Astrocyte of the spinal cord (primary cell): ENCODE data around the gene ATRNL1.
"Not testable (repeated sequence)": the region's sequence is repeated elsewhere in the genome, so short reads cannot be mapped to it uniquely, and the experiment has no call there.

ENCODE experiments used
- DNase-seq: peaks from one replicate; pipeline ENCODE4 v3.0.0; 2011; ENCODE audit warnings: low read depth, low spot score
- H3K4me3 ChIP-seq: 2 replicates; pipeline ENCODE4 v1.5.1; 2011; ENCODE audit warnings: low read depth, mild to moderate bottlenecking, low read length, moderate library complexity
- CTCF ChIP-seq: IDR thresholded peaks from 2 replicates; pipeline ENCODE4 v1.5.1; 2012; ENCODE audit warnings: low read depth, mild to moderate bottlenecking, low read length, inconsistent platforms
- in situ Hi-C: cut with HindIII; loops from 2 replicates; pipeline ENCODE4 v1.10.0; 2017; ENCODE audit warnings: low sequenced_read_pairs

The ATRNL1 gene

GRCh38 chr10:115219203-115219602 lies 126.0 kb downstream of the ATRNL1 start:
- TF ChIP-seq CTCF: no peak
- in situ Hi-C loops: no loop called here
- no peak overlapping the region for H3K4me3 ChIP-seq
- DNase-seq: no peak

GRCh38 chr10:115222039-115222438 lies 128.9 kb downstream of the ATRNL1 start:
- H3K4me3 ChIP-seq: no peak overlapping the region
- in situ Hi-C loops: no loop called here
- no peak for DNase-seq
- no peak for TF ChIP-seq CTCF

- H3K4me3 ChIP-seq: no peak overlapping the region
- in situ Hi-C loops: no loop called here
- DNase-seq: no peak
- TF ChIP-seq CTCF: no peak
These were observed 146.6 kb downstream of the ATRNL1 start for GRCh38 chr10:115239761-115240160.

GRCh38 chr10:115250784-115251183 lies 157.6 kb downstream of the ATRNL1 start:
- no peak for DNase-seq
- TF ChIP-seq CTCF: no peak
- in situ Hi-C loops: no loop called here

GRCh38 chr10:115253765-115254164 lies 160.6 kb downstream of the ATRNL1 start:
- in situ Hi-C loops, H3K4me3 ChIP-seq, DNase-seq: not testable (repeated sequence)

More at GRCh38 chr10:115250784-115251183, 157.6 kb downstream of the ATRNL1 start:
- H3K4me3 ChIP-seq: no peak overlapping the region

- no peak for DNase-seq
- TF ChIP-seq CTCF: no peak
- no peak overlapping the region for H3K4me3 ChIP-seq
- in situ Hi-C loops: no loop called here
These were observed 179.3 kb downstream of the ATRNL1 start for GRCh38 chr10:115272482-115272881.

- DNase-seq: no peak
- in situ Hi-C loops: no loop called here
These were observed 185.1 kb downstream of the ATRNL1 start for GRCh38 chr10:115278294-115278693.

More at GRCh38 chr10:115278294-115278693, 185.1 kb downstream of the ATRNL1 start:
- TF ChIP-seq CTCF: no peak
- H3K4me3 ChIP-seq: no peak overlapping the region
